SK-N-SH (cell line): ENCODE measurements around the gene CAVIN3.

Experiments
- CTCF ChIP-seq: fragments of 200-600 bp; sonication (generic); IDR thresholded peaks from 2 replicates; pipeline ENCODE4 v1.6.1; 2017; ENCODE audit warnings: antibody characterized with exemption, mild to moderate bottlenecking, moderate library complexity
- EP300 ChIP-seq, 2 experiments: IDR thresholded peaks; 2 replicates each; pipeline versions ENCODE4 v1.4.0 to v1.6.1; 2012; ENCODE audit warnings: borderline replicate concordance in 1 of 2, low read depth in 1 of 2, low read length in 1 of 2
- EZH2phosphoT487 ChIP-seq: fragments of 200-600 bp; sonication (generic); IDR thresholded peaks from 2 replicates; pipeline ENCODE4 v1.6.1; 2017; ENCODE audit warnings: low read depth, mixed run types, mild to moderate bottlenecking, antibody characterized with exemption, moderate library complexity, borderline replicate concordance
- FOXJ3 ChIP-seq: sonication (generic); formaldehyde crosslinking; IDR thresholded peaks from 2 replicates; pipeline ENCODE4 v1.5.1; 2020; ENCODE audit warnings: mild to moderate bottlenecking, missing genetic modification reagents
- GATA2 ChIP-seq: sonication (generic); formaldehyde crosslinking; IDR thresholded peaks from 2 replicates; pipeline ENCODE4 v1.5.0; 2020; ENCODE audit warnings: mild to moderate bottlenecking, missing genetic modification reagents
- MXI1 ChIP-seq: IDR thresholded peaks from 2 replicates; pipeline ENCODE4 v1.6.1; 2012; ENCODE audit warnings: mild to moderate bottlenecking, low read depth, low read length, improper control_type of control experiment
- POLR2AphosphoS5 ChIP-seq: IDR thresholded peaks from 2 replicates; pipeline ENCODE4 v1.6.1; 2012; ENCODE audit warnings: low read depth, low read length

GRCh38 chr11:6362873-6363678 is 42.8 kb upstream of the CAVIN3 start:
- TF ChIP-seq GATA2 (CRISPR knock-in tag), result no peak
- peak; percentile 89 for TF ChIP-seq CTCF
- TF ChIP-seq FOXJ3 (CRISPR knock-in tag), result no peak
- TF ChIP-seq EZH2phosphoT487, result no peak
- TF ChIP-seq EP300 (IDR thresholded peaks at IDR 0.05; ENCODE audit: borderline replicate concordance in 1 of 2, low read depth in 1 of 2, low read length in 1 of 2), result no peak
- TF ChIP-seq MXI1, result no peak
- no peak for TF ChIP-seq POLR2AphosphoS5
